K562 (cell line): ENCODE data around the gene MAP3K2. TPM values are rescaled to one million over a fixed set of nuclear protein-coding genes. Genes with fewer than 3 reads are reported as not detected.

Experiments used
- ATAC-seq: fragments of 200-7000 bp; cut with Tn5 transposase; 3 replicates; pipeline ENCODE4 v1.9.1; 2020; ENCODE audit warnings: moderate library complexity
- BruUV-seq: library from RNA; stranded (reverse); fragments of 400-500 nt; replicated peaks from 2 replicates; lab custom pipeline; 2021; lab: Mats Ljungman, UMichigan
- CTCF ChIA-PET: fragments of 300-600 bp; formaldehyde crosslinking; extraction: SDS; loops from one replicate; lab custom pipeline; 2021; ENCODE audit warnings: low intra/inter-chr PET ratio; lab: Yijun Ruan, JAX
- POLR2A ChIA-PET: fragments of 300-600, 350-650 bp; sonication (Branson Sonifier 250); formaldehyde crosslinking; extraction: SDS; loops from one replicate; lab custom pipeline; 2021; ENCODE audit warnings: antibody characterized with exemption, inconsistent platforms; lab: Yijun Ruan, JAX
- DNase-seq, 4 experiments: peaks; one replicate each; pipeline versions ENCODE4 v3.0.0 to v3.0.0-alpha.2; 2011 to 2018; ENCODE audit warnings: low spot score in 3 of 4, mixed read lengths in 3 of 4; ENCODE audit errors: extremely low read depth in 1 of 4
- FAIRE-seq: peaks from 2 replicates; lab custom pipeline; 2011; peaks lifted over from hg19 to GRCh38; lab: Jason Lieb, UNC
- H2AFZ ChIP-seq: 2 replicates; pipeline ENCODE4 v1.6.0; 2011; ENCODE audit warnings: low read depth, low read length, control low read depth, inconsistent platforms
- H3K27ac ChIP-seq: fragments of 200-600 bp; 3 replicates; pipeline ENCODE4 v1.8.0; 2011; ENCODE audit warnings: low read depth, mild to moderate bottlenecking, control low read depth, inconsistent platforms, low read length, moderate library complexity, mixed read lengths; ENCODE audit errors: extremely low read depth
- H3K27me3 ChIP-seq, 2 experiments: fragments of 300-600 bp in 1 of 2; 2 replicates in 1 of 2; 3 replicates in 1 of 2; pipeline versions ENCODE4 v1.6.0 to v1.8.0; 2011; ENCODE audit warnings: inconsistent platforms in 2 of 2, low read length in 2 of 2, mild to moderate bottlenecking in 1 of 2, mixed read lengths in 1 of 2, moderate library complexity in 1 of 2; ENCODE audit not compliant: control insufficient read depth in 2 of 2, insufficient read depth in 2 of 2
- H3K36me3 ChIP-seq: fragments of 300-600 bp; 3 replicates; pipeline ENCODE4 v1.8.0; 2011; ENCODE audit warnings: mild to moderate bottlenecking, low read length, inconsistent platforms; ENCODE audit not compliant: control insufficient read depth, insufficient read depth
- H3K4me1 ChIP-seq, 2 experiments: fragments of 200-600 bp in 1 of 2; replicated peaks in 1 of 2; 2 replicates in 1 of 2; 3 replicates in 1 of 2; pipeline versions ENCODE4 v1.5.1 to v1.8.0; 2011; ENCODE audit warnings: inconsistent platforms in 2 of 2, low read length in 2 of 2, mild to moderate bottlenecking in 1 of 2, mixed read lengths in 1 of 2, moderate library complexity in 1 of 2; ENCODE audit not compliant: control insufficient read depth in 2 of 2, insufficient read depth in 2 of 2
- H3K4me2 ChIP-seq: 2 replicates; pipeline ENCODE4 v1.6.1; 2011; ENCODE audit warnings: low read length, control low read depth, inconsistent platforms, mixed read lengths; ENCODE audit not compliant: insufficient read depth
- H3K4me3 ChIP-seq: fragments of 200-600 bp; sonication (generic), shearing (Covaris generic); 2 replicates; pipeline ENCODE4 v1.5.1; 2016; ENCODE audit warnings: control low read depth, inconsistent platforms
- H3K79me2 ChIP-seq: fragments of 200-600 bp; 3 replicates; pipeline ENCODE4 v1.8.0; 2011; ENCODE audit warnings: low read length, inconsistent platforms; ENCODE audit not compliant: control insufficient read depth, insufficient read depth
- H3K9ac ChIP-seq, 2 experiments: 2 replicates each; pipeline versions ENCODE4 v1.6.0 to v1.6.1; 2011; ENCODE audit warnings: low read depth in 2 of 2, low read length in 2 of 2, control low read depth in 1 of 2, inconsistent platforms in 1 of 2, mild to moderate bottlenecking in 1 of 2, mixed read lengths in 1 of 2; ENCODE audit not compliant: insufficient read depth in 1 of 2
- H3K9me1 ChIP-seq: one replicate; pipeline ENCODE4 v1.6.0; 2011; ENCODE audit warnings: inconsistent platforms, mild to moderate bottlenecking, low read length, moderate library complexity; ENCODE audit not compliant: control insufficient read depth, insufficient read depth
- H3K9me3 ChIP-seq: replicated peaks from 2 replicates; pipeline ENCODE4 v1.5.1; 2011; ENCODE audit warnings: low read depth, low read length, inconsistent platforms; ENCODE audit not compliant: control insufficient read depth, insufficient read depth
- H4K20me1 ChIP-seq: replicated peaks from 2 replicates; pipeline ENCODE4 v1.6.1; 2011; ENCODE audit warnings: low read length, inconsistent platforms, mixed read lengths; ENCODE audit not compliant: control insufficient read depth, insufficient read depth
- ASH1L ChIP-seq: fragments of 450-650 bp; IDR thresholded peaks from 2 replicates; pipeline ENCODE4 v1.6.1; 2018; ENCODE audit warnings: borderline replicate concordance, mild to moderate bottlenecking, low read depth; ENCODE audit not compliant: partially characterized antibody
- ELF4 ChIP-seq: fragments of 450-650 bp; formaldehyde crosslinking; IDR thresholded peaks from 2 replicates; pipeline ENCODE4 v1.4.0; 2022; ENCODE audit warnings: missing genetic modification characterization
- FOXJ2 ChIP-seq: fragments of 200-800 bp; sonication (Bioruptor generic); IDR thresholded peaks from 2 replicates; pipeline ENCODE4 v1.6.1; 2016; ENCODE audit warnings: missing genetic modification characterization, missing compliant biosample characterization
- FOXJ3 ChIP-seq: sonication (generic); formaldehyde crosslinking; IDR thresholded peaks from 2 replicates; pipeline ENCODE4 v1.4.0; 2020; ENCODE audit warnings: mild to moderate bottlenecking, missing genetic modification reagents
- HOMEZ ChIP-seq: fragments of 250-450 bp; sonication (Bioruptor Pico); IDR thresholded peaks from 2 replicates; pipeline ENCODE4 v1.4.0; 2020; ENCODE audit warnings: mild to moderate bottlenecking, moderate library complexity
- THAP12 ChIP-seq: fragments of 250-450 bp; sonication (Bioruptor Pico); IDR thresholded peaks from 2 replicates; pipeline ENCODE4 v1.9.0; 2021; ENCODE audit warnings: mild to moderate bottlenecking, inconsistent platforms
- ZC3H4 ChIP-seq: sonication (generic); formaldehyde crosslinking; IDR thresholded peaks from 2 replicates; pipeline ENCODE4 v1.9.0; 2021; ENCODE audit warnings: missing genetic modification reagents, borderline replicate concordance
- ZNF507 ChIP-seq: conservative IDR thresholded peaks from 2 replicates; pipeline ENCODE4 v1.6.1; 2017; ENCODE audit warnings: missing genetic modification characterization, missing compliant biosample characterization
- ZNF592 ChIP-seq: fragments of 450-650 bp; IDR thresholded peaks from 2 replicates; pipeline ENCODE4 v1.6.1; 2017; ENCODE audit warnings: antibody characterized with exemption, mild to moderate bottlenecking
- ZNF668 ChIP-seq: fragments of 250-450 bp; sonication (Bioruptor Pico); IDR thresholded peaks from 2 replicates; pipeline ENCODE4 v1.8.0; 2022; ENCODE audit warnings: mild to moderate bottlenecking, inconsistent platforms
- WGBS: fragments of 100-300 bp; shearing (Covaris generic); methylation state at CpG from one replicate; pipeline ENCODE4 v1.1.6; 2016; ENCODE audit warnings: low coverage, mixed read lengths; ENCODE audit not compliant: insufficient coverage; ENCODE audit errors: missing lambda C conversion rate; 5-methylcytosine and 5-hydroxymethylcytosine counted together
- in situ Hi-C: fragments of 300-500 bp; cut with MboI; formaldehyde crosslinking; loops from 4 replicates; pipeline ENCODE4 v1.15.0; 2018; ENCODE audit warnings: inconsistent platforms, mixed read lengths
- intact Hi-C: fragments of 100-400 bp; cut with micrococcal nuclease; formaldehyde crosslinking; loops from 2 replicates; pipeline ENCODE4 v1.14.2; 2022
- polyA plus RNA-seq, 8 experiments: library from polyadenylated mRNA; depleted of rRNA in 4 of 8; stranded (reverse) in 5 of 8; unstranded in 3 of 8; fragments of >200 nt; fragmentation: Nextera tagmentation in 2 of 8; fragmentation: Illumina TruSeq in 1 of 8; extraction: Ambion mirVana in 2 of 8; extraction: Trizol in 1 of 8; gene quantifications; 2 replicates each; pipeline versions ENCODE4 v1.2.1 to v1.2.3, GENCODE V29; 2011 to 2014; ENCODE audit warnings: inconsistent platforms in 1 of 8, missing spikeins in 1 of 8
- total RNA-seq, 7 experiments: library from RNA; depleted of rRNA in 6 of 7; stranded (reverse); fragments of >200 nt in 6 of 7; fragmentation: Illumina TruSeq in 2 of 7; extraction: Trizol in 2 of 7; gene quantifications; 2 replicates each; pipeline versions ENCODE4 v1.2.1 to v1.2.3, GENCODE V29; 2011 to 2021; ENCODE audit warnings: low replicate concordance in 1 of 7
- TF ChIP-seq, protein P1 (sequence below), 3 experiments: fragments of 200-800 bp in 1 of 3; sonication (Bioruptor generic) in 1 of 3; sonication (generic) in 1 of 3; formaldehyde crosslinking in 1 of 3; IDR thresholded peaks; 2 replicates each; pipeline versions ENCODE4 v1.6.1 to v1.8.0; 2016 to 2022; ENCODE audit warnings: mild to moderate bottlenecking in 2 of 3, missing compliant biosample characterization in 2 of 3, missing genetic modification characterization in 2 of 3, missing genetic modification reagents in 1 of 3

MAP3K2 gene
- total and polyA plus RNA-seq, 9 of the 15 experiments (the other 6 are each of a cell fraction or from before 2014, with no cell fraction given): 1.2 to 14.2 (median 5.7) TPM

DNA sequence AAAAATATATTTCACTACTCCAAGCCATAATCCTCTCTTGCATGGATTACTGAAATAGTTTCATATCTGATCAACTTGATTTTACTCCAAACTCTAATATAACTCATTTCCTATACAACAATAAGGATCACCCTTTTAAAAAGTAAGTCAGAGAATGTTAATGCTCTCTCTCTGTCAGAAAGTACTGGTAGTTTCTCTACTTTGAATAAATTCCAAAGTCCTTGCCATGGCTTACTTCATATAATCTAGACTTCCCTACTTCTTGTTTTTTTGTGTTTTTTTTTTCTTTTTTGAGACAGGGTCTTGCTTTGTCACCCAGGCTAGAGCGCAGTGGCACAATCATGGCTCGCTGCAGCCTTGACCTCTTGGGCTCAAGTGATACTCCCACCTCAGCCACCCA, 36.2 kb downstream of the MAP3K2 start (continued):
- TF ChIP-seq ZNF592: no peak
- TF ChIP-seq ZNF668 (CRISPR knock-in tag): no peak
- TF ChIP-seq ZC3H4: no peak

GRCh38 chr2:127348426-127349000, 39.3 kb downstream of the MAP3K2 start:
- no peaks in the 10 kb centered on the region for H3K9me3 ChIP-seq
- peaks cover 5% of the 10 kb centered on the region; the same call in 1 of the 2 replicates for H4K20me1 ChIP-seq
- POLR2A ChIA-PET: no interaction called here
- no TSS peak for BruUV-seq
- in situ Hi-C loops: no loop called here
- no peaks in the 10 kb centered on the region; a peak in 1 of 5 replicates for H3K4me1 ChIP-seq
- no peaks in the 10 kb centered on the region for H3K27me3 ChIP-seq
- H2AFZ ChIP-seq: no peak overlapping the region
- no peak overlapping the region for H3K9ac ChIP-seq
- ATAC-seq: no peak
- H3K36me3 ChIP-seq: no peaks in the 10 kb centered on the region
- H3K9me1 ChIP-seq: no peaks in the 10 kb centered on the region
- no peak for FAIRE-seq
- intact Hi-C loops: no loop called here
- CTCF ChIA-PET: no interaction called here
- DNase-seq: no peak
- H3K79me2 ChIP-seq: peaks cover 28% of the 10 kb centered on the region
- no peak overlapping the region for H3K4me3 ChIP-seq
- H3K4me2 ChIP-seq: no peak overlapping the region
- 6% methylated on average over 1 of the region's 1 CpG for WGBS
- H3K27ac ChIP-seq: no peak overlapping the region
- TF ChIP-seq FOXJ3 (CRISPR knock-in tag): no peak
- no peak for TF ChIP-seq HOMEZ
- TF ChIP-seq ELF4 (CRISPR knock-in tag): no peak
- no peak for TF ChIP-seq FOXJ2 (tag)
- TF ChIP-seq ZNF507 (tag): no peak
- no peak for TF ChIP-seq THAP12 (CRISPR knock-in tag)
- no peak for TF ChIP-seq ASH1L
- TF ChIP-seq, protein P1, sequence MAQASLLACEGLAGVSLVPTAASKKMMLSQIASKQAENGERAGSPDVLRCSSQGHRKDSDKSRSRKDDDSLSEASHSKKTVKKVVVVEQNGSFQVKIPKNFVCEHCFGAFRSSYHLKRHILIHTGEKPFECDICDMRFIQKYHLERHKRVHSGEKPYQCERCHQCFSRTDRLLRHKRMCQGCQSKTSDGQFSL (CRISPR knock-in tag; IDR thresholded peaks at IDR 0.05): no peak
- TF ChIP-seq, protein P1 (tag; IDR thresholded peaks at IDR 0.05): no peak
